Neural cell (in vitro differentiated cells): ENCODE data around the gene UNKL. TPM values are rescaled to one million over a fixed set of nuclear protein-coding genes. Genes with fewer than 3 reads are reported as not detected.

ENCODE experiments used
- H2AFZ ChIP-seq: fragments of 200-600, 300-800 bp; sonication (generic), shearing (Covaris generic); 2 replicates; pipeline ENCODE4 v1.6.0; 2014; ENCODE audit warnings: low read depth, mild to moderate bottlenecking, antibody characterized with exemption, low read length, moderate library complexity
- H3F3A ChIP-seq: fragments of 200-600 bp; shearing (Covaris generic); 2 replicates; pipeline ENCODE4 v1.6.1; 2016; ENCODE audit warnings: mild to moderate bottlenecking, moderate library complexity, mixed read lengths, antibody characterized with exemption, low read length; ENCODE audit not compliant: insufficient read depth, poor library complexity, severe bottlenecking
- H3K27ac ChIP-seq: fragments of 200-600, 300-800 bp; sonication (generic), shearing (Covaris generic); 2 replicates; pipeline ENCODE4 v1.5.1; 2014; ENCODE audit warnings: mild to moderate bottlenecking, low read length, moderate library complexity
- H3K27me3 ChIP-seq: fragments of 300-800, 200-600 bp; sonication (generic), shearing (Covaris generic); 2 replicates; pipeline ENCODE4 v1.6.0; 2014; ENCODE audit warnings: mild to moderate bottlenecking, low read depth, low read length, moderate library complexity; ENCODE audit not compliant: insufficient read depth
- H3K36me3 ChIP-seq: fragments of 300-800, 200-600 bp; sonication (generic), shearing (Covaris generic); 2 replicates; pipeline ENCODE4 v1.5.1; 2014; ENCODE audit warnings: mild to moderate bottlenecking, antibody characterized with exemption, low read length, moderate library complexity; ENCODE audit not compliant: insufficient read depth
- H3K4me2 ChIP-seq: fragments of 300-800, 200-600 bp; sonication (generic), shearing (Covaris generic); 2 replicates; pipeline ENCODE4 v1.6.0; 2014; ENCODE audit warnings: mild to moderate bottlenecking, low read length
- H3K4me3 ChIP-seq: fragments of 300-800, 200-600 bp; sonication (generic), shearing (Covaris generic); 2 replicates; pipeline ENCODE4 v1.5.1; 2014; ENCODE audit warnings: mild to moderate bottlenecking, low read length, moderate library complexity
- H3K79me2 ChIP-seq: fragments of 200-600 bp; shearing (Covaris generic); replicated peaks from 2 replicates; pipeline ENCODE4 v1.6.0; 2014; ENCODE audit warnings: mild to moderate bottlenecking, low read length, moderate library complexity; ENCODE audit not compliant: insufficient read depth
- H3K9ac ChIP-seq: fragments of 300-800, 200-600 bp; sonication (generic), shearing (Covaris generic); 2 replicates; pipeline ENCODE4 v1.6.1; 2016; ENCODE audit warnings: mild to moderate bottlenecking, low read length, mixed read lengths
- H3K9me2 ChIP-seq: fragments of 200-600 bp; shearing (Covaris generic); 2 replicates; pipeline ENCODE4 v1.6.1; 2016; ENCODE audit warnings: mild to moderate bottlenecking, low read length, mixed read lengths; ENCODE audit not compliant: insufficient read depth
- H3K9me3 ChIP-seq: fragments of 200-600, 300-800 bp; sonication (generic), shearing (Covaris generic); 2 replicates; pipeline ENCODE4 v1.6.1; 2016; ENCODE audit warnings: mild to moderate bottlenecking, mixed run types, low read length, moderate library complexity, mixed read lengths
- H4K20me1 ChIP-seq: fragments of 200-600 bp; shearing (Covaris generic); 2 replicates; pipeline ENCODE4 v1.6.1; 2016; ENCODE audit warnings: mild to moderate bottlenecking, mixed run types; ENCODE audit not compliant: insufficient read depth
- CTCF ChIP-seq: fragments of 450-650 bp; IDR thresholded peaks from 2 replicates; pipeline ENCODE4 v1.5.1; 2014; ENCODE audit warnings: antibody characterized with exemption, mild to moderate bottlenecking, moderate library complexity; ENCODE audit not compliant: poor library complexity, severe bottlenecking
- EP300 ChIP-seq: fragments of 450-650 bp; conservative IDR thresholded peaks from 2 replicates; pipeline ENCODE4 v1.6.1; 2014; ENCODE audit warnings: antibody characterized with exemption, mild to moderate bottlenecking, moderate library complexity; ENCODE audit not compliant: poor library complexity, severe bottlenecking
- EZH2 ChIP-seq: fragments of 200-600, 300-800 bp; shearing (Covaris generic), sonication (generic); IDR thresholded peaks from 2 replicates; pipeline ENCODE4 v1.6.1; 2014; ENCODE audit warnings: antibody characterized with exemption, low read length, borderline replicate concordance, mild to moderate bottlenecking; ENCODE audit not compliant: insufficient read depth, poor library complexity, severe bottlenecking
- MXI1 ChIP-seq: fragments of 450-650 bp; conservative IDR thresholded peaks from 2 replicates; pipeline ENCODE4 v1.6.1; 2014; ENCODE audit warnings: antibody characterized with exemption, mild to moderate bottlenecking; ENCODE audit not compliant: poor library complexity, severe bottlenecking
- POLR2AphosphoS5 ChIP-seq: IDR thresholded peaks from 2 replicates; pipeline ENCODE4 v1.6.1; 2012
- RAD21 ChIP-seq: fragments of 450-650 bp; conservative IDR thresholded peaks from 2 replicates; pipeline ENCODE4 v1.6.1; 2014; ENCODE audit warnings: antibody characterized with exemption, mild to moderate bottlenecking, moderate library complexity
- REST ChIP-seq: IDR thresholded peaks from 2 replicates; pipeline ENCODE4 v1.6.1; 2012; ENCODE audit warnings: borderline replicate concordance
- SMC3 ChIP-seq: fragments of 450-650 bp; conservative IDR thresholded peaks from 2 replicates; pipeline ENCODE4 v1.6.1; 2014; ENCODE audit warnings: antibody characterized with exemption, mild to moderate bottlenecking, moderate library complexity; ENCODE audit not compliant: poor library complexity
- TAF1 ChIP-seq: IDR thresholded peaks from 2 replicates; pipeline ENCODE4 v1.6.1; 2012; ENCODE audit warnings: low read depth
- polyA plus RNA-seq: library from polyadenylated mRNA; depleted of rRNA; stranded (reverse); fragments of >200 nt; gene quantifications from 2 replicates; pipeline ENCODE4 v1.2.3, GENCODE V29; 2014

UNKL gene
- polyA plus RNA-seq, 1 donor from 2014 or later, result 11.9 TPM

GRCh38 chr16:1446296-1447080, 32.0 kb upstream of the UNKL start:
- Histone ChIP-seq H3K36me3 (no peaks in the 10 kb centered on the region), H3K4me2 (no peak overlapping the region), H3K9ac (no peak overlapping the region), H3K9me2 (no peaks in the 10 kb centered on the region), H3K27me3 (no peaks in the 10 kb centered on the region), H3F3A (no peaks in the 10 kb centered on the region), H3K79me2 (no peaks in the 10 kb centered on the region), H4K20me1 (no peaks in the 10 kb centered on the region), H3K4me3 (no peak overlapping the region), H3K27ac (no peak overlapping the region), H2AFZ (no peak overlapping the region), H3K9me3 (no peaks in the 10 kb centered on the region)
- no peak for TF ChIP-seq POLR2AphosphoS5
- no peak for TF ChIP-seq EP300
- no peak for TF ChIP-seq EZH2
- TF ChIP-seq MXI1, result no peak
- no peak for TF ChIP-seq SMC3
- TF ChIP-seq REST, result no peak
- TF ChIP-seq CTCF, result no peak
- no peak for TF ChIP-seq TAF1
- no peak for TF ChIP-seq RAD21

- TF ChIP-seq TAF1 (no peak), SMC3 (no peak), EZH2 (no peak), EP300 (no peak), POLR2AphosphoS5 (no peak), CTCF (no peak), MXI1 (no peak), REST (no peak), RAD21 (no peak)
- Histone ChIP-seq H3K4me2 (no peak overlapping the region), H3K79me2 (no peaks in the 10 kb centered on the region), H4K20me1 (no peaks in the 10 kb centered on the region), H3K4me3 (no peak overlapping the region), H3K9me2 (no peaks in the 10 kb centered on the region), H3K27ac (no peak overlapping the region), H3K9me3 (no peaks in the 10 kb centered on the region), H3K9ac (no peak overlapping the region), H2AFZ (no peak overlapping the region), H3K27me3 (no peaks in the 10 kb centered on the region), H3K36me3 (no peaks in the 10 kb centered on the region), H3F3A (no peaks in the 10 kb centered on the region)
Observed at GRCh38 chr16:1445518-1446203, 31.2 kb upstream of the UNKL start.
